CD4-positive, alpha-beta T cell treated with Interferon gamma for 1 hour (primary cell): ENCODE data around the gene PTPRN.
"Not testable (repeated sequence)": the region's sequence is repeated elsewhere in the genome, so short reads cannot be mapped to it uniquely, and the experiment has no call there.

Source experiments
- DNase-seq: peaks from one replicate; pipeline ENCODE4 v3.0.0-alpha.2; 2020

PTPRN gene

GRCh38 chr2:219266886-219267285 is 42.3 kb downstream of the PTPRN start:
- DNase-seq: no peak

DNA sequence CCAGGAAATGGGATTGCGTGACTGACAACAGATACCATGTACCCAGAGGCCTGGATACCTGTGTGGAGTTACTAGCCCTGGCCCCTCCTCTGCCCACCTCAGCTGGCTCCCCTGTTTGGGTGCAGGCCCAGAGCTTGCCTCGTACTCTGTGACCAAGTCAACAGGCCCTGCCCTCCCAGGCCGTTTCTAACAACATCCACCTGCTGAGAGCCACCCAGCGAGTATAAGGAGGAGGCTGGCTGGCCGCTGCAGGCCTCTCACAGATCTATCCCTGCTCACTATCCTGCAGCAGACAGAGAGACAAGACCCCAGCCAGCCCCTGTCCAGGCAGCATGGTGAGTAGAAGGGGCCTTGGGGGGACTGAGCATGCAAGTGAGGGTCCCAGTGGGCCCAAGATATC is 43.0 kb downstream of the PTPRN start:
- no peak for DNase-seq

DNA sequence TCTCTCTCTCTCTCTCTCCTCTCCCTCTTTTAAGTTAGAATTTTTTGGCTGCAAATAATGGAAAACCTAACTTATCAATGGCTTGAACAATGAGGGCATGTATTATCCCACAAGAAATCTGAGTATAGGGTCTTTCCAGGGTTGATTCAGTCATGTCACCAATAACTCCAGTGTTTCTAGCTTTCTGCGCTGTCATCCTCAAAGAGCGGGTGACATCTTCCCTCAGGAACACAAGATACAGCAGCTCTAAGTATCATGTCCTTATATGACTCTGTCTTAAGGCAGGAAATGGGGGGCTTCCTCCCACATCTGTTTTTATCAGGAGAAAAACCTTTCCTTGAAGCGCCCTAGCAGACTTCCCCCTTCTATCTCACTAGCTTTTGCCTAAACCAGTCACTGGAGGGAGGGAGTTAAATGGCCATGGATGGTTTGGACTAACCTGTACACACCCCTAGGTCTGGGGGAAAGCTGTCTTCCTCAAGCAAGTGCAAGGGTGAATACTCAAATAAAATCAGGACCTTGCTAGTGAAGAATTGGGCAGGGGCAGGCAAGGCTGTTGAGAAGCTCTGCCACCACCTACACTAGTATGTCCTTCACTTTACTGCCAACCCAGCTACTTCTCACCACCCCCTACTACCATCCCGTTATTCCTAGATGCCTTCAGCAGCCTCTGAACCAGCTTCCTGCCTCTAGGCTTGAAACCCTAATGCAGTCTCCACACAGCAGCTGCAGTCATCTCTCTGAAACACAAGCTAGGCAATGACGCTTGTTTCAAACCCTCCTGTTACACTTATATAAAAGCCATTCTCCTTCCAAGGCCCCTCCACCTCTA is 48.0 kb downstream of the PTPRN start:
- no peak for DNase-seq

DNA sequence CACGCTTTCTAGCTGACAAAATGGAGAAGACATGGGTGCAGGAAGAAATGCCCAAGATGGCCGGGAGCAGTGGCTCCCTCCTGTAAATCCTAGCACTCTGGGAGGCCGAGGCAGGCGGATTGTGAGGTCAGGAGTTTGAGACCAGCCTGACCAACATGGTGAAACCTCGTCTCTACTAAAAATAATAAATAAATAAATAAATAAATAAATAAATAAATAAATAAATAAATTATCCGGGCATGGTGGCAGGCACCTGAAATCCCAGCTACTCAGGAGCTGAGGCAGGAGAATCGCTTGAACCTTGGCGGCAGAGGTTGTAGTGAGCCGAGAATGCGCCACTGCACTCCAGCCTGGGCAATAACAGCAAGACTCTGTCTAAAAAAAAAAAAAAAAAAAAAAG is 50.3 kb downstream of the PTPRN start:
- not testable (repeated sequence) for DNase-seq

DNA sequence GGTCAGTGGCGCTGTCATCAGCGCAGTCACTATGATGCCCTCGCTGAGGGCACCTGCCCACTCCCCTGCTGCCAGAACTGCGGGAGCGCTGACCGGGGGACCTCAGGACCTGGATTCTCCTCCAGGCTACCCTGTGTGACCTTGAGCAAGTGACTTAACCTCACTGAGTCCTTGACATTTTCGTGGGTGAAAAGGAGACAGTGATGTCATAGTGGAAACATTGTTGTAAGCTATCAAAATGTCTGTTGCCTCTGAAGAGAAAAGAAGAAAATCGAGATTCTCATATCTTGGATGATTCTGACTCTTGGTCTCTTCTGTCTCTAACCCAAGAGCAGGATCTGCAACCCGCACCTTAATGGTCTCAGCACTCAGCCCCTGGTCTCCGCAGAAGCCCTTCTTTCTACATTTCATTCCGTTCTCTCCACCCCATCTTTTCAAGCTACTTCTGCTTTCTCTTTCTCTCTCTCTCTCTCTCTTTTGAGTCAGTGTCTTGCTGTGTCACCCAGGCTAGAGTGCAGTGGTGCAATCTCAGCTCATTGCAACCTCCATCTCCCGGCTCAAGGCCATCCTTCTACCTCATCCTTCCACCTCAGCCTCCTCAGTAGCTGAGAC is 54.5 kb downstream of the PTPRN start:
- DNase-seq: peak; percentile 57

GRCh38 chr2:219253753-219254589 is 55.2 kb downstream of the PTPRN start, which contains the start of gene TUBA4A:
Gene TUBA4A, minus strand, starts transcription at chr2:219253918. Its CDS starts 60 bp downstream, at chr2:219253858.
- peak; percentile 92 for DNase-seq

DNA sequence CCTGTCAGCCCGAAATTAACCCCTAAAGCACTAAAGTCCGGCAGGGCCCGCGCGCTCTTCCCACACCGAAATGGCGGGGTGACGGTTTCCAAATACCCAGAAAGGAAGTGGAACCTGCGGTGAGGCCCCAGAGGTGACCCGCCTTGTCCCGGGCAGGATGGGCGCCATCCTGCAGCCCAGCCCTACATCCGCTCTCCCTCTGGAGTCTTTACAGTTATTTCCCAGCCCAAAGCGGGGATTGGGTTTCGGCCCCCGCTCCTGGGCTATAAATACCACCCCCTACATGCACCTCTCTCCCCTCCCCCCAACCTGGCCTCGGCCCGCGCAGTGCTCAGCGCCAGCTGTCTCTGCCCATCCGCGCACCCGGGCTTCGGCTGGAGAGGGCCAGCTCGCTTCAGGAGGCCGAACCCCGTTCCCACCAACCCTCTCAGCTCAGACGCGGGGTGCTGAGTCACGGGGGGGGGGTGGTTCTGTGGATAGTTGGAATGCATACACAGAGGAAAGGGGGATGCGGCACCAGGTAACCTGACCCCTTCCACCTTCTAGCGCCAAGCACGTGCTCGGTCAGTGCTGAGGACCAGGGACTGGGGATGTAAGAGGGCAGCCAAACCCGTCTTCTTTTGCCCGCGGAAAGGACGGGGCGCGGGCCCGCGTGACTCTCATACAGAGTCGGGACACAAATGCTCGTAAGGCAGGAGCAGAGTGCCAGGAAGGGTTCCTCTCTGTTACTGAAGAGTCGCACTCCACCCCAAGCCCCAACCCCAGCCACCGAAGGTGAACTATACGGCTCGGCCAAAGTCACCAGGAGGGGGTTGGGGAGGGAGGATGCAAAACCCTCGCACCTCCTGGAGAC is 56.1 kb downstream of the PTPRN start, which contains the start of gene TUBA4B:
TSS of gene TUBA4B (plus strand) at position 344 of the 853 bp plus-strand sequence. CDS start at position 509, 165 bp downstream.
- peak; percentile 36 for DNase-seq

DNA sequence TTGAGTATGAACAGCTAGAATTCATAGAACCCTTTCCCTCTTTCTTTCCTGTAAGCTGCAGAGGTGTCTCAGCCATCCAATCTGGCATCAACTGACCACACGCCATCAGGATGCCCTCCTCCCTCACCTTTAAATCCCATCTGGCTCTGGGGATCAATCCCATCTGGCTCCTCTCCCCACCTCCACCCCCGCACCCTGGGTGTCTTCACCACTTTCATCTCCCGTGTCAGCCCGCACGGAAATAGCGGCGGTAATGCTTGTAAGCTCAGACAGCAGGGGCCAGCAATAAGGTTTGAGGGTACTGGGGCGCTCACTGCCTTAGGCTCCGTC is 56.7 kb downstream of the PTPRN start:
- DNase-seq: no peak

- no peak for DNase-seq
These were observed 57.1 kb downstream of the PTPRN start for GRCh38 chr2:219252084-219252483.

- DNase-seq: no peak
These were observed 57.5 kb downstream of the PTPRN start for GRCh38 chr2:219251656-219252055.

DNA sequence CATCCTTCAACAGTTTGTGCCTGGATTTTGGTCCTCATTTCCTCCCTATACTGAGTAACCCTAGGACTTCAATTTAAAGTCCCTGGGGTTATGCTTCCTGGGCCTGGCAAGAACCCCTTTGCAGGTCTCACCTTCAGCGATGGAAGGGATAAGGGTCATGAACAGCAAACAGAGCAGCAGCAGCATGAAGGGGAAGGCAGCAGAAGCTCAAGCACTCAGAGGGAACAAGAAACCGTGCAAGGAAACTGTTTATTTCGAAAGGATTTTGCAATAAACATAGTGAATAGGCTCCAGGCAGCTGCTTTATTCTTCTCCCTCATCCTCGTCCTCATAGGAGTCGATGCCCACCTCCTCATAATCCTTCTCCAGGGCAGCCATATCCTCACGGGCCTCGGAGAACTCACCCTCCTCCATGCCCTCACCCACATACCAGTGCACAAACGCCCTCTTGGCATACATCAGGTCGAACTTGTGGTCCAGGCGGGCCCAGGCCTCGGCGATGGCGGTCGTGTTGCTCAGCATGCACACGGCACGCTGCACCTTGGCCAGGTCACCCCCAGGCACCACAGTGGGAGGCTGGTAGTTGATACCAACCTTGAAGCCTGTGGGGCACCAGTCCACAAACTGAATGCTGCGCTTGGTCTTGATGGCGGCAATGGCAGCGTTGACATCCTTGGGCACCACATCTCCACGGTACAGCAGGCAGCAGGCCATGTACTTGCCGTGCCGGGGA is 59.0 kb downstream of the PTPRN start:
- no peak for DNase-seq

- peak; percentile 67 for DNase-seq
These were observed 59.8 kb downstream of the PTPRN start for GRCh38 chr2:219249203-219249980.

DNA sequence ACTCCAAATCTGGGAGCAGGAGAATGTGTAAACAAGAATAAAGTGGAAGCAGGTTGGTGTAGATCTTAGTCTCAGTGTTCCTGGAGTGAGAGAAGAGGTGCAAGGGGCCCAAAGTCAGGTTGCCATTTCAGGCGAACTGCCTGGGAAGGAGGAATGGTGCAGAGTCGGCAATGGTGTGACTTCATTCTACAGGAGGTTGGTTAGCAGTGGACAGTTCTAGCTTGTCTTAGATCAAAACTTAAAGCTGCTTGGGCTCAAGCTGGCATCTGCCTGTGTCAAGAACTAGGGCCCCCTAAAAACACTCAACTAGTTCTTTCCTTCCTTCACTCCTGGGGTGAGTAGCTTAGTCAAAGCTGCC is 60.4 kb downstream of the PTPRN start:
- DNase-seq: no peak

DNA sequence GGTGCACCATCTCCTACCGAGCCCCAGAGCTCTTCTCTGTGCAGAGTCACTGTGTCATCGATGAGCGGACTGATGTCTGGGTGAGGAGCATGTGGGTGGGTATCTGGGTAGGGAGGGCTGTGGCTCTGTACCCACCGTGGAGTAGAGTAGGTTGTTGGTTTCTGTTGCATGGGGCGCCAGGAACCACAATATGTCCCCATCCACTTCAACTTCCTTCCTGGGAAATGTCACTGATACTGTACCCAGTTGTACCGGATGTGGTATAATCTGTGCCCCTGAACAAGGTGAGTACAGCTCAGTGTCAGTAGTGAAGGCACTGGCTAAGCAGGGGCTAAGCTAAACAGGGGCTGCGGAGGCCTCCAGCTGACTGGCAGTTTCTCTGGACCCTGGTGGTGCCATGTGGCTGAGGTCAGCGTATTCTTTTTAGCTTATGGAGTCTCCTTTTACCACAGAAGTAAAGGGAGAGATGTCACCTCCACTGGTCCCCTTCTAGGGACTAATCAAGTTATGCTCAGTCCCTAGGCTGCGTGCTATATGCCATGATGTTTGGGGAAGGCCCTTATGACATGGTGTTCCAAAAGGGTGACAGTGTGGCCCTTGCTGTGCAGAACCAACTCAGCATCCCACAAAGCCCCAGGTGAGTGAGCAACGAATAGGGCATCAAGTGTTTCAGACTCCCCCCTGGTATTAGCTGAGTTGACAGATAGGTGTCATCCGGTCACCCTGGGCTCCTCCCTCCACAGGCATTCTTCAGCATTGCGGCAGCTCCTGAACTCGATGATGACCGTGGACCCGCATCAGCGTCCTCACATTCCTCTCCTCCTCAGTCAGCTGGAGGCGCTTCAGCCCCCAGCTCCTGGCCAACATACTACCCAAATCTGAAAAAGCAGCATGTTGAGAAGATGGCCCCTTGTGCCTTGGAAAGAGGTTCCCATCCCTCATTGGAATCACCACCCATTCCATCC is 61.2 kb downstream of the PTPRN start:
- DNase-seq: peak; percentile 61

DNA sequence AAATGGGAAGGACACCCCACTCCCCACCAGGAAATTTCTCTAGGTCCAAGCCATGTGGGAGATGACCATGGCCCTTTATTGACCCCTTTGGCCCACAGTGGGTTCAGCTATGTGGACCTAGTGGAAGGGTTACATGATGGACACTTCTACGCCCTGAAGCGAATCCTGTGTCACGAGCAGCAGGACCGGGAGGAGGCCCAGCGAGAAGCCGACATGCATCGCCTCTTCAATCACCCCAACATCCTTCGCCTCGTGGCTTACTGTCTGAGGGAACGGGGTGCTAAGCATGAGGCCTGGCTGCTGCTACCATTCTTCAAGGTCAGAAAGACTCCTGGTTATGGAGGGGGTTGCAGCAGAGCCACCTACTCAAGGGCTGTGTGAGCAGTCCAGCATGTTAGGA is 62.6 kb downstream of the PTPRN start:
- no peak for DNase-seq

DNA sequence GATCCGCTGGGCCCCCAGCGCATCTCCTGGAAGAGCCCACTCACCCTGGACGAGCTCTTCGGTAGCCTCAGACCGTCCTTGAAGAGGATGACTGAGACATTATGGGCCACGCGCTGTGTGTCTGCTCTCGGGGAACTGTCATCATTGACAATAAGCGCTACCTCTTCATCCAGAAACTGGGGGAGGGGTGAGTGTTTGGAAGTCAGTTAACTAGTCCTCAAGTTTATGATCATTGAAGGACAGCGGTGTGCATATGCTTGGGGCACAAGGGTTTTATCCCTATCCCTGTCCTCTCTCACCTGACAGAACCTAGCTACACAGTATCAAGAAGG is 63.3 kb downstream of the PTPRN start:
- DNase-seq: no peak

DNA sequence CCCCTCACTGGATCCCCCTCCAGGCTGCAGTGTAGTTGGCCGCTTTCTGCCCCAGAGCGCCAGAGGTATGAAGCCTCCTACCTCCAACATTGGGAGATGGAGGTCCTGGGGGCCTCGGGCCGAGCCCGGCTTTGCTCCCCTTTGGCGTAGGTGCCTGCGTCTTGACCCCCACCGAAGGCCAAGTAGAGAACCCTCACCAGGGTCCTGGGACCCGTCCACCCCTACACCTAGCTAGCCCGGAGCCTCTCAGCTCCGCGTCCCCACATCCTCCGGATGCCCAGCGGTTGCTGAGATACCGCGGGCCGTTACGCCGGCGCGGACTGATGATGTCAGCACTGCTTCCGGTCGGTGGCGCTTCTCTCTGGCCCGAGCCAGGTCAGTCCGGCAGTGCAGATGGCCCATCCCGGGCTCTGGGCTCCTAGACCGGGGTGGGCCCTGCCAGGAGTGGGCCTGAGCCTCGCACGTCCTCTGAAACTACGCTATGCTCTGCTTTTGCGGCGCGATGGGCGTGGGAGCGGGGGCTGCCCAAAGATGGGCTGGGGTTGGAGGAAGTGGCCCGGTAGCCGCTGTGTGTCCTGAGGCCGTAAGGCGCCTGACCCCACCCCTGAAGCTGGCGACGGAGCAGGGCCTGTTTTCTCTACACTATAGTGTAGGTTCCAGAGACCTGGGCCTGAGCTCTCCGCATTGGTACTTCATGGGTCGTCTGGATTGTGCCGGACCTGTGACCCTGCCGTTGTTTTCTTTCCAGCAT is 63.9 kb downstream of the PTPRN start, which contains the start of the genes GLB1L and STK16:
TSS of gene GLB1L (minus strand) at position 297 of the 751 bp plus-strand sequence. CDS start 1,871 bp downstream, outside the sequence.
TSS of gene STK16 (plus strand) at position 332 of the 751 bp plus-strand sequence. CDS start 521 bp downstream, outside the sequence.
- DNase-seq: peak; percentile 87

- DNase-seq: no peak
These were observed 64.4 kb downstream of the PTPRN start for GRCh38 chr2:219244789-219245147.

DNA sequence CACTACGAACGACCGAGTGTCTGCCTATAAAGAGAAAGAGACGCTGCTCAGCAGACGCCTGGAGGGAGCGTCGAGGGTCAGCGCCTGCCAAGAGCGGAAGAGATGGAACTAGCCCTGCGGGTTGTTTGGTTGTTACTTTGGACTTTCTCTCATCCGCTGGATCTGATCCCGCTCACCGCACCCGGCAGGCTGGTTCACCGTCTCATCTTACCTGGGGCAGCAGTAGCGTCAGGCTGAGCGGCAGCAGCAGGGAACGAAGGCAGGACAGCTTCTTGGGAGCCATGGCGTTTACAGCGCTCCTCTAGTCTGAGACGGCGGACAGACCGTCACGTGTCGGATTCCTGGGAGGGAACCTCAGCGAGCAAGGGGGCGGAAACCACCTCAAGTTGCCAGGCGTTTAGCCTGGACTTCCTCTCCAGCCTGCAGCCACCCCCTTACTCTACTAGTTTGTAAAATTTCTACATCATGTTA is 65.9 kb downstream of the PTPRN start:
- DNase-seq: peak; percentile 34
